ENCODE results near the gene AK8. TPM values are rescaled to one million over a fixed set of nuclear protein-coding genes. Genes with fewer than 3 reads are reported as not detected.

Gene AK8
- polyA plus RNA-seq, 5 donors, result 1.4 to 4.6 (median 3.5) TPM

- DNase-seq, result no peak
Observed at GRCh38 chr9:132826621-132827365, 51.3 kb downstream of the AK8 start.

- no peak for DNase-seq
Observed at GRCh38 chr9:132826131-132826530, 52.0 kb downstream of the AK8 start.

GRCh38 chr9:132825430-132825829, 52.7 kb downstream of the AK8 start:
- no peak for DNase-seq

DNA sequence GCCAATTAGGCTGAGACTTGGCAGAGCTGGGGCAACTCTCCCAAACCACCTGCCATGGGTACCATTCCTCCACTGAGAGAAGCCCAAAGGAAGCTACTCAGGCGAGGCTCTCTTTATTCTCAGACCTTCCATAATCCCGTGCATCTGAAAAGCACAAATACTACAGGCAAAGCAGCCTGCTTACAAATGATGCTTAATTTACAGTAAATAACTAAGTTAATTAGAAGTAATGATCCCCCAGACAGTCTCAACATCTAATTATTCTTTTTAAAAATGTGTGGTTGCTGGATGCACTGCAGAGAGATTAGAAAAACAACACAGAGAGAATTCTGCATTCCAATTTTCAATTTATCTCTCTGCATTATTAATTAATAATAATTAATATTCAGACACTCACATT, 53.1 kb downstream of the AK8 start:
- DNase-seq, result no peak

- DNase-seq, result no peak
Observed at GRCh38 chr9:132824151-132824550, 53.9 kb downstream of the AK8 start.

GRCh38 chr9:132823370-132824145, 54.5 kb downstream of the AK8 start:
- DNase-seq, result no peak

- DNase-seq, result no peak
Observed at GRCh38 chr9:132820169-132820944, 57.7 kb downstream of the AK8 start.

DNA sequence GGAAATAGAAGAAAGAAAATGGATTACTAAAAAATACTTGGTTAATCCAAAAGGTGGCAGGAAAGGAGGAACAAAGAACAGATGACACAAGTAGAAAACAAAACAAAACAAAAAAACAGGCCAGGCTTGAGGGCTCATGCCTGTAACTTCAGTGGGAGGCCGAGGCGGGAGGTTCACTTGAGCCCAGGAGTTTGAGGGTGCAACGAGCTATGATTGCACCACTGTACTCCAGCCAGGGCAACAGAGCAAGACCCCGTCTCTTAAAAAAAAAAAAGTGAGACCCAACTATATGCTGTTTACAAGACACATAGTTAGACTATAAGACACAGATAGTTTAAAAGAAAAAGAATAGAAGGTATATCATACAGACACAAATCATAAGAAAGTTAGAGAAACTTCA, 59.5 kb downstream of the AK8 start:
- DNase-seq, result no peak

DNA sequence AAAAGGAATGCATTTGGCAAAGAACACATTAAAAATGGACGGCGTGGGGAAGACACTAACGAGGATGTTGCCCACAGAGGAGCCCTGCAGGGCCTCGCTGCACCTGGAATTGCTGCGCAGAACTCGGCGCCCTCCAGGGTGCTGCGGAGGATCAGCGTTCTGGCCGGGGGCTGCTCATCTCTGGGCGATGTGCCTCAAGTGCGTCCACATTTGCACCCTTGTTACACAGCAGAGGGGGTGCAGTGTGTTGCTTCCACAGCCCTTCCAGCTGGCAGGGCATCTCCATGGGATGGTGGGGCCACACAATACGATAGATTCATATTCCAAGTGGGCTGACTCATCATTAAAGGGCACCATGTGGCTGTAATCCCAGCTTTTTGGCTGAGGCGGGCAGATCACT, 63.1 kb downstream of the AK8 start:
- no peak for DNase-seq

GRCh38 chr9:132813115-132813771, 64.8 kb downstream of the AK8 start:
- no peak for DNase-seq

- DNase-seq, result no peak
Observed at GRCh38 chr9:132811985-132812384, 66.1 kb downstream of the AK8 start.

DNA sequence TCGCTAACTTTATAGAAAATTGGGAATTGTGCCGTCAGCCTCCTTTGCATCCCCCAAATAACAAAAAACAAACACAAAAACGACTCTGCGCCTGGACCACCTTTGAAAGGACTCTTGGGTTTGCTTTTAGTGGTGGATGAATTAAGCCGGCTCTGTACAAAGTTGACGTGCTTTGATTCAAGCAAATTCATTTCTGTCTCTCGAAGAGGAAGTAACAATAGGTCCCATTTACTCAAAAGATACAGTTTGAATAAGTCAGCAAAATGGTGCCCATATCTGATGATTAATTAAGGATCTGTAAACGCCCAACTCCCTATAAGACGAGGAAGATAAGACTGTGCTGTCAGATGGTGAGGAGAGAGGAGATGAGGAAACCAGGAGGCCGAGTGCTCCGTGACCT, 67.8 kb downstream of the AK8 start:
- DNase-seq, result no peak

- no peak for DNase-seq
Observed at GRCh38 chr9:132809677-132810271, 68.3 kb downstream of the AK8 start.

- no peak for DNase-seq
Observed at GRCh38 chr9:132808645-132809044, 69.4 kb downstream of the AK8 start.

DNA sequence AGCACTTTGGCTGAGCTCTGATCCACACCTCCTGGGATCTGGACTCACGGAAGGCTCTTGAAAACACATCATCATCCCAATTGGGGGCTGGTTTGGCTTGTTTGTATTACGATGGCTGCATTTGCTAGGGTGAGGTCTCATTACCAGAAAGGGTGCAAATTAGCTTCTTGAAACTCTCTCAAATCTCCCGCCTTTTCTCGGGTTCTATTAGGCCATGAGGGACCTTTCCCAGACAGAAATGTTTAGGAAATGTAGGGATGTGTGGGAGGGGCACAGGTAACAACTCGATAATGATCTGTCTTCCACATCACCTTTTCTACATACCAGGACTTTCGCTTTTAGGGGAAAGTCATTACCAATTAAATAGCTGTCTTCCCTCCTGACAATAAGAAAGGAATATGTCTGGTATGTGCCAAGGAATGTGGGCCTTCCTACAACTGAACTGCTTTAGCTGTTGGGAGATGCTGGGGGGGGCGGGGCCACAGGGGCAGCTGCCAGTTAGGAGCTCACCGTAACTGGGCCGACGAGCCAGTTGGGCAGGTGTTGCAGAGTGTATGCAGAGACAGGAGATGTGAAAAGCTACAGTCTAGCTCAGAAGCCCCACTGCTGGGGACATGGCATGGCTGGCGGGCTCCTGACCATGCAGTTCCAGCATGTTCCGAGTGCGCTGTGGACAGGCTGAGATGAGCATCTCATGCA, 71.2 kb downstream of the AK8 start:
- no peak for DNase-seq

GRCh38 chr9:132806306-132806705, 71.8 kb downstream of the AK8 start:
- no peak for DNase-seq

DNA sequence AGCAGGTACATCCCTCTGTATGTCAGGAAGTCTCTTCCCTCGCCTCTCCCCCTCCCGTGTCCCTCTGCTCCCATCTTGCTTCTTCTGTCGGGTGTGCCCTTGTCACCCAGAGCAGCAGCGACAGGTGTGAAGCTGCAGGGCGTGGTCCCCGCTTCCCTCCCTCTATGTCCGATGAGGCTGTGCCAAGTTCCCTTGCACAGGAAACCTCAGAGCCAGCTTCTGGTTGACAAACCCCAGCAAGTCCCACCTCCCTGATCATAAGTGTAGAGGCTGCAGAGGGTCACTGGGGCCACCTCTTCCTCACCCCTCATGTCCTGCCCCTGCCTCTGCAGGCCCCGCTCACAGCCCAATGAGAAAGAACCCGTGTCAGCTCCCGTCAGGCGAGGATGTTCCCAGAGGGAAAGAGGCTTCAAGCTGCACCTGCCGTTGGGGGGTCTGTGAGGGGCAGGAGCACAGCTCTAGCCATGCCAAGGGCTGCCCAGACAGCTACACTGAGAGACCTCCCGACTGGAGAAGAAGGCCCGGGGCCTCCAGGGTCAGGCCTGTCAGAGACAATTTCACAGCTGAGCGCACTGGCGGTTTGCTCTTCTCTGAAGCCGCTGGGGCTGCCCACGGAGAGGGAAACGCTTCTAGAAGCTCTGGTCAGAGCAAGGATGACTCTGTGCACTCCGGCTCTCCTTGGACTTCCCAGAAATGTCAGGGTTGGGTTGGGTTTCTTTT, 73.3 kb downstream of the AK8 start:
- no peak for DNase-seq

GRCh38 chr9:132802121-132802795, 75.8 kb downstream of the AK8 start:
- DNase-seq, result no peak

DNA sequence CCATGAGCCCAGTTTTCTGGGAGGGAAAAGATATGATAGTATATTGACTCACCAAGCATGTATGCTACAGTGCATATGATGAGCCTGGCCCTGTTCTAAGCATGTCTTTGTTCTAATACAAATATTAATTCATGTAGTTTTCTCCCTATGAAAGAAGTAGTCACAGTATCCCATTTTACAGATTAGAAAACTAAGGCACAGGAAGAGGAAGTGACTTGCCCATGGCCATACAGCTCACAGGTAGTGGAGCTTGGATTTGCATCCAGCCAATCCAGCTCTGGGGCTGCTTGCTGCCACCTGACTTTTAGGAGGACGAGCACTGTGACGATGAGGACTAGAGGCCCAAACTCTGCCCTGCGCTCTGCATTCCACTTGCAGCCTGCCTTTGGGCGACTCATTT, 76.4 kb downstream of the AK8 start:
- no peak for DNase-seq
